CD14-positive monocyte (primary cell): ENCODE measurements around the gene LPA. TPM values are rescaled to one million over a fixed set of nuclear protein-coding genes. Genes with fewer than 3 reads are reported as not detected.
"Not testable (repeated sequence)": the region's sequence is repeated elsewhere in the genome, so short reads cannot be mapped to it uniquely, and the experiment has no call there.

Experiments
- DNase-seq, 3 donors: peaks; one replicate each; pipeline ENCODE4 v3.0.0-alpha.2; 2011 to 2022
- H2AFZ ChIP-seq: 2 replicates; pipeline ENCODE4 v1.6.0; 2012; ENCODE audit warnings: mild to moderate bottlenecking, low read depth, low read length, inconsistent platforms; ENCODE audit not compliant: insufficient read depth, poor library complexity, severe bottlenecking
- H3K27ac ChIP-seq, 2 donors: 1 replicate in 1 of 2; 2 replicates in 1 of 2; pipeline ENCODE4 v1.5.1; 2012 to 2013; ENCODE audit warnings: low read length in 2 of 2, control low read depth in 1 of 2, inconsistent platforms in 1 of 2, low read depth in 1 of 2, mild to moderate bottlenecking in 1 of 2
- H3K27me3 ChIP-seq, 2 donors: one replicate each; pipeline versions ENCODE4 v1.6.0 to v1.6.1; 2011 to 2013; ENCODE audit warnings: low read length in 2 of 2; ENCODE audit not compliant: control insufficient read depth in 2 of 2, insufficient read depth in 2 of 2
- H3K36me3 ChIP-seq, 2 donors: replicated peaks in 1 of 2; 1 replicate in 1 of 2; 2 replicates in 1 of 2; pipeline versions ENCODE4 v1.5.1 to v1.6.1; 2012 to 2013; ENCODE audit warnings: low read length in 2 of 2, control low read depth in 1 of 2, inconsistent platforms in 1 of 2, mild to moderate bottlenecking in 1 of 2; ENCODE audit not compliant: insufficient read depth in 2 of 2, control insufficient read depth in 1 of 2
- H3K4me1 ChIP-seq, 2 donors: 1 replicate in 1 of 2; 2 replicates in 1 of 2; pipeline versions ENCODE4 v1.5.1 to v1.6.1; 2012 to 2013; ENCODE audit warnings: low read length in 2 of 2, control low read depth in 1 of 2, inconsistent platforms in 1 of 2, mild to moderate bottlenecking in 1 of 2, moderate library complexity in 1 of 2; ENCODE audit not compliant: insufficient read depth in 2 of 2, control insufficient read depth in 1 of 2
- H3K4me2 ChIP-seq: replicated peaks from 2 replicates; pipeline ENCODE3; 2012; ENCODE audit warnings: low read length, moderate library complexity, mild to moderate bottlenecking; ENCODE audit not compliant: poor library complexity, severe bottlenecking; ENCODE audit errors: extremely low read depth
- H3K4me3 ChIP-seq, 3 experiments: fragments of 200-600 bp in 1 of 3; sonication (generic) in 1 of 3; replicated peaks in 1 of 3; 1 replicate in 2 of 3; 2 replicates in 1 of 3; pipeline ENCODE4 v1.5.1; 2011 to 2013; ENCODE audit warnings: low read length in 3 of 3, mild to moderate bottlenecking in 3 of 3, control low read depth in 2 of 3, low read depth in 2 of 3, inconsistent platforms in 1 of 3, moderate library complexity in 1 of 3
- H3K79me2 ChIP-seq: 2 replicates; pipeline ENCODE4 v1.6.0; 2012; ENCODE audit warnings: mild to moderate bottlenecking, control low read depth, inconsistent platforms, low read length, moderate library complexity; ENCODE audit not compliant: insufficient read depth
- H3K9ac ChIP-seq: 2 replicates; pipeline ENCODE4 v1.6.0; 2017; ENCODE audit warnings: low read length, mild to moderate bottlenecking; ENCODE audit not compliant: insufficient read depth, poor library complexity, severe bottlenecking
- H3K9me3 ChIP-seq, 2 donors: replicated peaks in 1 of 2; 1 replicate in 1 of 2; 2 replicates in 1 of 2; pipeline versions ENCODE4 v1.5.1 to v1.6.1; 2012 to 2013; ENCODE audit warnings: low read length in 2 of 2, control low read depth in 1 of 2; ENCODE audit not compliant: control insufficient read depth in 1 of 2, insufficient read depth in 1 of 2
- H4K20me1 ChIP-seq: 2 replicates; pipeline ENCODE4 v1.6.0; 2012; ENCODE audit warnings: mild to moderate bottlenecking, low read length, control low read depth, moderate library complexity; ENCODE audit not compliant: insufficient read depth
- H3K27ac Mint-ChIP-seq, 7 donors: one replicate each; pipeline ENCODE4 v1.8.0; 2020; ENCODE audit warnings: mild to moderate bottlenecking in 7 of 7, mixed read lengths in 7 of 7, moderate library complexity in 6 of 7, inconsistent platforms in 2 of 7
- H3K27me3 Mint-ChIP-seq, 3 donors: one replicate each; pipeline ENCODE4 v1.8.0; 2021 to 2022; ENCODE audit warnings: low read depth in 3 of 3, mild to moderate bottlenecking in 3 of 3, mixed read lengths in 3 of 3, moderate library complexity in 3 of 3, inconsistent platforms in 1 of 3
- H3K36me3 Mint-ChIP-seq, 2 donors: one replicate each; pipeline ENCODE4 v1.8.0; 2020; ENCODE audit warnings: mixed read lengths in 2 of 2, inconsistent platforms in 1 of 2, mild to moderate bottlenecking in 1 of 2
- H3K4me1 Mint-ChIP-seq: one replicate; pipeline ENCODE4 v1.8.0; 2020; ENCODE audit warnings: mild to moderate bottlenecking, mixed read lengths
- H3K4me3 Mint-ChIP-seq, 2 donors: one replicate each; pipeline ENCODE4 v1.8.0; 2020; ENCODE audit warnings: mild to moderate bottlenecking in 2 of 2, mixed read lengths in 2 of 2, moderate library complexity in 1 of 2
- H3K9me3 Mint-ChIP-seq, 7 donors: one replicate each; pipeline ENCODE4 v1.8.0; 2020 to 2022; ENCODE audit warnings: mixed read lengths in 7 of 7, mild to moderate bottlenecking in 6 of 7, moderate library complexity in 6 of 7, inconsistent platforms in 2 of 7
- CTCF ChIP-seq: fragments of 200-600 bp; IDR thresholded peaks from one replicate; pipeline ENCODE4 v1.8.0; 2022; ENCODE audit warnings: antibody characterized with exemption, mild to moderate bottlenecking
- WGBS: methylation state at CpG from one replicate; pipeline ENCODE4 v1.1.5; 2013; ENCODE audit warnings: missing lambda C conversion rate; ENCODE audit not compliant: insufficient coverage; 5-methylcytosine and 5-hydroxymethylcytosine counted together
- intact Hi-C, 2 donors: fragments of 100-400 bp; cut with micrococcal nuclease; formaldehyde crosslinking; loops; one replicate each; pipeline versions ENCODE4 v1.15.0 to v1.15.1; 2023
- polyA plus RNA-seq, 3 donors: library from polyadenylated mRNA; depleted of rRNA in 1 of 3; unstranded in 2 of 3; stranded (reverse) in 1 of 3; fragments of 300-500 nt in 2 of 3; fragments of >200 nt in 1 of 3; fragmentation: Illumina TruSeq in 2 of 3; gene quantifications; 1 replicate in 2 of 3; 2 replicates in 1 of 3; pipeline ENCODE4 v1.2.3, GENCODE V29; 2012 to 2021

LPA gene
- polyA plus RNA-seq, 3 donors, result not detected

DNA sequence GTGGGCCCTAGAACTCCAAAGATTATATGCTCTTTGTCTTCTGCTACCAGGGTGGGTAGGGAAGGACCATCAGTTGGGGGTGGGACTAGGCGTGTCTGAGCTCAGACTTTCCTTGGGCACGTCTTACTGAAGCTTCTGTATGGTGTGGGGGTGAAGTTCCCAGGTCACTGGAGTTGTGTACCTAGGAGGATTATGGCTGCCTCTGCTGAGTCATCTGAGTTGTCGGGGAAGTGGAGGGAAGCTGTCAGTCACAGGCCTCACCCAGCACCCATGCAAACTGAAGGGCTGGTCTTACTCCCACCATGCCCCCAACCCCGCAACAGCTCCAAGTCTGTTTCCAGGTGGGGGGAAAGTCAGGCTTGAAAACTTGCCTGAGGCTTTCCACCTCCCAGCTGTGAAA, 90.1 kb downstream of the LPA start:
- Mint-ChIP-seq H3K4me1 (no peaks in the 10 kb centered on the region), H3K27me3 (peaks cover 0 to 2% (median 0%) of the 10 kb centered on the region in 3 donors), H3K4me3 (no peak overlapping the region), H3K9me3 (peaks cover 0 to 11% (median 6%) of the 10 kb centered on the region in 7 donors), H3K27ac (no peak overlapping the region), H3K36me3 (no peaks in the 10 kb centered on the region)
- peaks cover 0 to 8% of the 10 kb centered on the region in 2 donors for H3K9me3 ChIP-seq
- H3K36me3 ChIP-seq, result no peaks in the 10 kb centered on the region
- no peaks in the 10 kb centered on the region for H3K79me2 ChIP-seq
- H3K4me1 ChIP-seq, result no peaks in the 10 kb centered on the region
- H3K4me3 ChIP-seq, result no peak overlapping the region
- WGBS, result 60% methylated on average over 1 of the region's 4 CpGs
- H3K4me2 ChIP-seq, result no peak overlapping the region
- no peak overlapping the region for H3K27ac ChIP-seq
- DNase-seq, result no peak
- no peaks in the 10 kb centered on the region for H3K27me3 ChIP-seq
- no peak overlapping the region for H2AFZ ChIP-seq
- H4K20me1 ChIP-seq, result no peaks in the 10 kb centered on the region
- no peak overlapping the region for H3K9ac ChIP-seq
- no peak for TF ChIP-seq CTCF
- intact Hi-C loops, result no loop called here

DNA sequence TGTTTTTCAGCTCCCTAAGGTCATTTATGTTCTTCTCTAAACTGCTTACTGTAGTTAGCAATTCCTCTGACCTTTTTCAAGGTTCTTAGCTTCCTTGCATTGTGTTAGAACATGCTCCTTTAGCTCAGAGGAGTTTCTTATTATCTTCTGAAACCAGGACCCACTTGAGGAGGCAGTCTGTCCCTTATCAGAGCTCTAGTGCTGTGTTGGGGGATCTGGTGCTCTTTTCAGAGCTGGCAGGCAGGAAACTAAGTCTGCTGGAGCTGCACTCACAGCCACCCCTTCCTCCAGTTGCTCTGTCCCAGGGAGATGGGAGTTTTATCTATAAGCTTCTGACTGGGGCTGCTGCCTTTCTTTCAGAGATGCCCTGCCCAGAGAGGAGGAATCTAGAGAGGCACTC, 92.9 kb downstream of the LPA start:
- H3K4me1 Mint-ChIP-seq, intact Hi-C loops, DNase-seq, H4K20me1 ChIP-seq, H3K9me3 ChIP-seq, H3K27me3 Mint-ChIP-seq, H3K27me3 ChIP-seq, H3K4me3 ChIP-seq, H3K27ac ChIP-seq, H3K4me3 Mint-ChIP-seq, H3K4me2 ChIP-seq, H3K36me3 Mint-ChIP-seq, H3K9ac ChIP-seq, H2AFZ ChIP-seq, H3K27ac Mint-ChIP-seq, H3K4me1 ChIP-seq, H3K36me3 ChIP-seq, H3K79me2 ChIP-seq: not testable (repeated sequence)
- H3K9me3 Mint-ChIP-seq, result peaks cover 0 to 13% (median 6%) of the 10 kb centered on the region in 7 donors
